Effector memory CD4-positive, alpha-beta T cell (primary cell): ENCODE data around the gene S100A16.
"Not testable (repeated sequence)": the region's sequence is repeated elsewhere in the genome, so short reads cannot be mapped to it uniquely, and the experiment has no call there.

Source experiments
- DNase-seq, 3 donors: peaks; one replicate each; pipeline ENCODE4 v3.0.0-alpha.2; 2020
- H3K27ac ChIP-seq: 2 replicates; pipeline ENCODE4 v1.7.0; 2013; ENCODE audit warnings: mild to moderate bottlenecking, low read length, moderate library complexity; ENCODE audit not compliant: insufficient read depth, poor library complexity, severe bottlenecking
- H3K27me3 ChIP-seq: replicated peaks from 2 replicates; pipeline ENCODE4 v1.7.0; 2013; ENCODE audit warnings: mild to moderate bottlenecking, low read length; ENCODE audit not compliant: insufficient read depth, control insufficient read depth, poor library complexity, severe bottlenecking
- H3K36me3 ChIP-seq: 2 replicates; pipeline ENCODE4 v1.7.0; 2013; ENCODE audit warnings: mild to moderate bottlenecking, low read length, moderate library complexity; ENCODE audit not compliant: control insufficient read depth, insufficient read depth
- H3K4me1 ChIP-seq: 2 replicates; pipeline ENCODE4 v1.7.0; 2013; ENCODE audit warnings: low read length, mild to moderate bottlenecking; ENCODE audit not compliant: control insufficient read depth, insufficient read depth, poor library complexity, severe bottlenecking
- H3K4me3 ChIP-seq: 2 replicates; pipeline ENCODE4 v1.7.0; 2013; ENCODE audit warnings: low read length, low read depth, mild to moderate bottlenecking; ENCODE audit not compliant: insufficient read depth, poor library complexity, severe bottlenecking
- H3K9me3 ChIP-seq: 2 replicates; pipeline ENCODE4 v1.7.0; 2013; ENCODE audit warnings: mild to moderate bottlenecking, low read length, moderate library complexity; ENCODE audit not compliant: control insufficient read depth

The S100A16 gene

DNA sequence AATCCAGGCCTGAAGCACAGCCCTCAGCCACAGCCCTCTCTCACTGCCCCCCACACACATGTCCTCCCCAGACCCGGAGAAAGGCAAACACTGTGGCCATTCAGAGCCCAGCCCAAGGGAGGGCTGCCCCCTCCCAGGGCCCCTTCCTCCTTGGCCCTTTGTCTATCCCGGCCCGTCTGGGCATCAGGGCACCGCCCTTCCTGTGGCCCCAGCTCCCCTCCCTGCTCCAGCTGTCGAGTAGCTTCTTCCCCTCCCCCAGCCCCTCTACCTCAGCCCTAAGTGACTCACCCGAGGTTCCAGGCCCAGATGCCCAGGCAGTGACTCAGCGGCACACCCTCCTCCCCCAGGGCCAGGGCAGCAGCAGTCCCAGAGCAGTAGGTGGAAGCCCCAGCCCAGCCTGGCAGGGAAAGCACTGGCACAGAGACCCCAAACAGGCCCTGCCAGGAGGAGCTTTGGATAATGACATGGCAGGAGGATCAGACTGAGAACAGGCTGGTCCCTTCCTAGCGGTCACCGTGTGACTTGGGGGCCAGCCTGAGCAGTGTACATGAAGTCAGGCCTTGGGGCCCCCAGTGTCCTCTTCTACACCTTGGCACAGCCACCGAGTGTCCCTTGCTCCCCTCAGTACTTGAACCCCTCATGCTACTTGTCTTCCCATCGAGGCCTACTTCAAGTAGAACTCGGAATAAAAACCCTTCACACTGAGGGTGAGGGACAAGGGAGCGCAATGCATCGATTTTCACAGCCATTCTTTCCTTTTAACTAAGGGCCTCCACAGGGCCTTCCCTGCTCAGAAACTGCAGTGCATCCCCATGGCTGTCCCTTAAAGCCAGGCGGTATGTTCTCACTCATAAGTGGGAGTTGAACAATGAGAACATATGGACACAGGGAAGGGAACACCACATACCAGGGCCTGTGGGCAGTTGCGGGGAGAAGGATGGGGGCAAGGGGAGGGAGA is 46.2 kb downstream of the S100A16 start:
- Histone ChIP-seq H3K27me3 (no peaks in the 10 kb centered on the region), H3K27ac (peak overlapping the region; percentile 69), H3K36me3 (no peaks in the 10 kb centered on the region), H3K4me3 (no peak overlapping the region), H3K4me1 (peaks cover 28% of the 10 kb centered on the region), H3K9me3 (no peaks in the 10 kb centered on the region)
- peak; percentile 70 to 76 (median 76) for DNase-seq

DNA sequence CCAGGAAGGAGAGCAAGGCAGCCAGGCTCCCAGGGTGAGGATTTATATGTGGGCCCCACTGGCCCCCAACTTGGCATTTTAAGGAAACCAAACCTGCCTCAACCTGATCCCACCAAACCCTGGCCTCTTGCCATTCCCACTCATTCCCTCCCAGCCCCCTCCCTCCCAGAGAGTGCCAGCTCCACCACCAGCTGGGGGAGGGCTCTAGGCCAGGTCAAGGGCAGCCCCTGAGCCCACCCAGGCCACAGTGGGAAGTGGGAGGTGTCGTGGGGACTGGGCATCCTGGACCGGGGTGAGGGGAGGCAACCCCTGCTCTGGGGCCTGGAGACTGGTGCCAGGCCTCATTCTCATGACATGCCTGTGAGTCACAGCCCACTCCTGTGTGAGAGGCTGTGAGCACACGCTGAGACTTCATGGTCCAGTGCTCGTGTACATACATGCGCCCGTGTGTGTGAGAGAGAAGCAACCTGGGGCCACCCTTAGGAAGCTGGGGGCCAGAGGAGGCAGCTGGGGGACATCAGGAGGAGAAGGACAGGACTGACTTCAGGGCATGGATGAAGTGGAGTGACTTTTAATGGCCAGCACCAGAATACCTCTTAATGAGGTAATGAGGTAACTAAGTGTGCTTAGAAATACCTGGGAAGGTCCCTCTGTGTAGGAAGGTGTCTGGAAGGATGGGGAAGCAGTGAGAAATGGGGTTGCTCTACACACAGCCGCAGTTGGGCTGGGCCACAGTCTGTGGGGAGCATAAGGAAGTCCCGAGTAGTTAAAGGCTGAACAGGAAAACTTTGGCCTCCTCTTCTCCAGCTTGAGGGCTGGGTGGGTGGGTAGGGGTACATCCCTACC is 47.2 kb downstream of the S100A16 start, which contains the start of gene S100A2:
TSS of gene S100A2 (minus strand) at position 316 of the 846 bp plus-strand sequence. CDS start 1,967 bp downstream, outside the sequence.
- peak in 2 of 3 donors; percentile 23 to 26 for DNase-seq
- no peaks in the 10 kb centered on the region for H3K36me3 ChIP-seq
- H3K9me3 ChIP-seq = no peaks in the 10 kb centered on the region
- H3K27ac ChIP-seq = peak within 1 kb of the TSS; percentile 69
- no peaks in the 10 kb centered on the region for H3K27me3 ChIP-seq
- H3K4me3 ChIP-seq = no peak within 1 kb of the TSS
- H3K4me1 ChIP-seq = peaks cover 28% of the 10 kb centered on the region

DNA sequence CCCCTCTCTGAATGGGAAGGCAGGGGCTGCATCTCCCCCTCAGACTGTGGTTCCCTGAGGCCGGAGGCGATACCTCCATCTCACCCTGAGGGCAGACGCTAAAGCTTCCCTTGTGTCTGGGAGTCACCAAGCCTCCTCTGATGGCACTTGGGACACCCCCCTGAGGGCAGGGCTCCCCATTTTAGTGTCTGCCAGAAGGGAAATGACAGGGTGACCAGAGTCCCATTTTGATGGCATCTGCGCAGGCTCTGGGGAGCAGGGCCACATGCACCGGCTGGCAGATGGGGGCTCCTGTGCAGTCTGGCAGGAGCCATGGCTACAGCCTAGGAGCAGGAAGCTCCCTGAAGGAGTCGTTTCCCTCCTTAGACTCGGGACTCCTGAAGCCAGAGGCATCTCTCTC is 48.9 kb downstream of the S100A16 start:
- H3K4me3 ChIP-seq = no peak overlapping the region
- peaks cover 28% of the 10 kb centered on the region for H3K4me1 ChIP-seq

DNA sequence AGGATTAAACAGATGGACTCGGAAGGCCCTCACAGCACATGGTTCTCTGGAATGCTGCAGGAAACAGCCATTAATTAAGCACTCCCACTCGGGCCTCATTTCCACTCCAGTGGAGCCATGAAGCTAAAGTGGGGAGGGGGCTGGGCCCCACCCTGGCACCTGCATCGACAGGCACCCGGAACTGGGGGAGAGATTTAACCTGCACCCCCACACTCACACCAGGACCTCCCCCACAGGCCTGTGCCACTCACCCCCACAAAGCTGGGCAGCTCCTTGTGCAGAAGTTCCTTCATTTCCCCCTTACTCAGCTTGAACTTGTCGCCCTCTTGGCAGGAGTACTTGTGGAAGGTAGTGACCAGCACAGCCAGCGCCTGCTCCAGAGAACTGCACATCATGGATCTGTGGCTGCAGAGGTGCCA is 49.4 kb downstream of the S100A16 start:
- no peaks in the 10 kb centered on the region for H3K36me3 ChIP-seq
- H3K4me3 ChIP-seq = no peak overlapping the region
- H3K27me3 ChIP-seq = no peaks in the 10 kb centered on the region
- DNase-seq = no peak
- peaks cover 28% of the 10 kb centered on the region for H3K4me1 ChIP-seq
- no peaks in the 10 kb centered on the region for H3K9me3 ChIP-seq
- no peak overlapping the region for H3K27ac ChIP-seq

More for the DNA sequence above, 48.9 kb downstream of the S100A16 start:
- Histone ChIP-seq H3K36me3 (no peaks in the 10 kb centered on the region), H3K9me3 (no peaks in the 10 kb centered on the region), H3K27ac (no peak overlapping the region), H3K27me3 (no peaks in the 10 kb centered on the region)
- DNase-seq = no peak

DNA sequence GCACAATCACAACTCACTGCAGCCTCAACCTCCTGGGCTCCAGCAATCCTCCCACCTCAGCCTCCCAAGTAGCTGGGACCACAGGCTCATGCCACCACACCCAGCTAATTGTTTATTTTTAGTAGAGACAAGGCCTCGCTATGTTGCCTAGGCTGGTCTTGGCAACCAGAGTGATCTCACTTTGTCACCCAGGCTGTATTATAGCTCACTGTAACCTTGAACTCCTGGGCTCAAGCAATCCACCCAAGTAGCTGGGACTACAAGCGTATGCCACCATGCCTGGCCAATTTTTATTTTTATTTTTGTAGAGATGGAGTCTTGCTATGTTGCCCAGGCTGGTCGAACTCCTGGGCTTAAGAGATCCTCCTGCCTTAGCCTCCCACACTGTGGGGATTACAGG is 50.9 kb downstream of the S100A16 start:
- peaks cover 17% of the 10 kb centered on the region for H3K4me1 ChIP-seq
- not testable (repeated sequence) for H3K27me3 ChIP-seq, H3K36me3 ChIP-seq, DNase-seq, H3K4me3 ChIP-seq, H3K27ac ChIP-seq, H3K9me3 ChIP-seq

DNA sequence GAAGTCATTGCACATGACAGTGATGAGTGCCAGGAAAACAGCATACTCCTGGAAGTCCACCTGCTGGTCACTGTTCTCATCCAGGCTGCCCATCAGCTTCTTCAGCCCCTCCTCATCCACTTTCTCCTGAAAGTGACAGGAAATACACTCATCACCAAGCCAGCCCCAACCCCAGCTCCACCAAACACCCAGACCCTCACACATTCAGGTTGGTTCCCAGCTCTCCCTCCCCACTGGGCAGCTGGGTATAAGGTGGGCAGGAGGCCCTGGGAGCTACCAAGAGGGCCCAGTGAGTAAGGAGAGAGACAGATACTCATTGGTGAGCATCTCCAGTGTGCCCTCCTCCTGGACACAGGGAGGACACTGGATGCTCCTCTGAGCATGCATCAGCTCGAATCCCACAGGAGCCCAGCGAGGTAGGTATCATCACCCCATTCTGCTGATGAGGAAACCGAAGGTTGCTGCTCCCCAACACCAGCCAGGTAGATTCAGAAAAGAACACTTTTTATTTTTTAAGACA is 51.4 kb downstream of the S100A16 start:
- Histone ChIP-seq H3K9me3 (no peaks in the 10 kb centered on the region), H3K27ac (no peak overlapping the region), H3K27me3 (no peaks in the 10 kb centered on the region), H3K36me3 (no peaks in the 10 kb centered on the region), H3K4me3 (no peak overlapping the region), H3K4me1 (peaks cover 12% of the 10 kb centered on the region)
- no peak for DNase-seq

DNA sequence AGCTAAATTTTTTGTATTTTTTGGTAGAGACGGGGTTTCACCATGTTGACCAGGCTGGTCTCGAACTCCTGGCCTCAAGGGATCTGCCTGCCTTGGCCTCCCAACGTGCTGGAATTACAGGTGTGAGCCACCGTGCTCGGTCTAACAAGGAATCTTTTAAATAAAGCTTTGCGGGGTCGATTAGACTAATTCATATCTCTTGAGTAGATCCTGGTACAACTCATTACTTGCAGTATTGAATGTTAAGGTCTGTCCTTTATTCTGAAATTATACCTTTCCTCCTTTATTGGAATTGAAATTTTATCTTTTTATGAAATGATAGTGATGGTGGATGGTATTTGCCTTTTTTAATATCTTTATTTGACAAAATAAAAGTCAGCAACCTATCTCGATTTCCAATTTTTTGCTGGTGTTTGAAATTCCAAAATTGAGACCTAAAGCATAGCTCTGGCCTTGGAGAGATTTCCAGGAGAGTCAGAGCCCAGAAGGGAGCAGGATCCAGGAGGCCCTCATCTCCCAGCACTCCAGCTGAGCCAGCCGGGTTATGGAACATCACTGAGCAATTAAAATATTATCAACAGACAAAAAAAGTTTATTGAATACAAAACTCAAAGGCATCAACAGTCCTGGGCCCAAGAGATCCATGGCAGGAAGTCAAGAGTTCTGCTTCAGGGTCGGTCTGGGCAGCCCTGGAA is 52.0 kb downstream of the S100A16 start:
- Histone ChIP-seq H3K4me1 (peaks cover 7% of the 10 kb centered on the region), H3K4me3 (no peak overlapping the region), H3K36me3 (no peaks in the 10 kb centered on the region), H3K27me3 (no peaks in the 10 kb centered on the region), H3K27ac (no peak overlapping the region), H3K9me3 (no peaks in the 10 kb centered on the region)
- no peak for DNase-seq

DNA sequence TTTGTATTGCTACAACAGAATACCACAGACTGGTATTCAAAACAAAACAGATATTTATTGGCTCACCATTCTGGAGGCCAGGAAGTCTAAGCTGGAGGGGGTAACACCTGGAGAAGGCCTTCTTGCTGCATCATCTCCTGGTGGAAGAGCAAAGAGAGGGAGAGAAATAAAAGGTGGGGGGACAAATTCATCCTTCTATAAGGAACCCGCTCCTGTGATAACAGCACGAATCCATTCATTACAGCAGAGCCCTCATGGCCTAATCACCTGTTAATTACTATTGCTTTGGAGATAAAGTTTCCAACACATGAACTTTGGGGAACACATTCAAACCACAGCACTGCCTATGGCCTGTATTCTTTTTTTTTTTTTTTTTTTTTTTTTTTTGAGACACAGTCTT is 52.7 kb downstream of the S100A16 start:
- no peaks in the 10 kb centered on the region for H3K4me1 ChIP-seq
- no peaks in the 10 kb centered on the region for H3K27me3 ChIP-seq
- no peak overlapping the region for H3K27ac ChIP-seq
- DNase-seq = no peak
- H3K4me3 ChIP-seq = no peak overlapping the region
- H3K36me3 ChIP-seq = no peaks in the 10 kb centered on the region
- no peaks in the 10 kb centered on the region for H3K9me3 ChIP-seq

DNA sequence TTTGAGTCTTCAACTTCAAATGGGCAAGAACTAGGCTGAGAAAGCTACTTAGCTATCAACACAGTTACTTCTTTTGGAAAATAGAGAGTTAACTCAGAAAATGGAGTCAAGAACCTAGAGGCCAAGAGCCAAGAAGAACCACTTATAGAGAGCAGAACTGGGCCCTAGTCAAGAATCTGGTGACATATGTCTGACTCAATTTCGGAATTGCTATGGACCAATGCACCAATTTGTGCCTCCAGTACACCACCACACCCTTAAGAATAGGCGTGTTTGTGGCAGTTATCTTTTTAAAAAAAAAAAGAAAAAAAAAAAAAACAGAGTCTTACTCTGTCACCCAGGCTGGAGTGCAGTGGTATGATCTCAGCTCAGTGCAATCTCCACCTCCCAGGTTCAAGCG is 55.1 kb downstream of the S100A16 start:
- Histone ChIP-seq H3K4me1 (no peaks in the 10 kb centered on the region), H3K27me3 (no peaks in the 10 kb centered on the region), H3K36me3 (no peaks in the 10 kb centered on the region), H3K27ac (no peak overlapping the region), H3K9me3 (no peaks in the 10 kb centered on the region), H3K4me3 (no peak overlapping the region)
- no peak for DNase-seq
